Measurements from ENCODE around the gene HIGD2A.
"Not testable (repeated sequence)": the region's sequence is repeated elsewhere in the genome, so short reads cannot be mapped to it uniquely, and the experiment has no call there.

- TF ChIP-seq CTCF (IDR thresholded peaks at IDR 0.05; ENCODE audit: low read depth, low read length, missing input control); HNF4A (conservative IDR thresholded peaks at IDR 0.05); JUND (IDR thresholded peaks at IDR 0.05); EGR1 (IDR thresholded peaks at IDR 0.05; ENCODE audit: low read depth in 2 of 2); GABPA (IDR thresholded peaks at IDR 0.05 in 1 of 2, conservative IDR thresholded peaks at IDR 0.05 in 1 of 2); FOXA1 (IDR thresholded peaks at IDR 0.05): not testable (repeated sequence)
- TF ChIP-seq, protein P1, sequence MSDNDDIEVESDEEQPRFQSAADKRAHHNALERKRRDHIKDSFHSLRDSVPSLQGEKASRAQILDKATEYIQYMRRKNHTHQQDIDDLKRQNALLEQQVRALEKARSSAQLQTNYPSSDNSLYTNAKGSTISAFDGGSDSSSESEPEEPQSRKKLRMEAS (IDR thresholded peaks at IDR 0.05) = not testable (repeated sequence)
- TF ChIP-seq, protein P2, sequence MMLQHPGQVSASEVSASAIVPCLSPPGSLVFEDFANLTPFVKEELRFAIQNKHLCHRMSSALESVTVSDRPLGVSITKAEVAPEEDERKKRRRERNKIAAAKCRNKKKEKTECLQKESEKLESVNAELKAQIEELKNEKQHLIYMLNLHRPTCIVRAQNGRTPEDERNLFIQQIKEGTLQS (IDR thresholded peaks at IDR 0.05) = not testable (repeated sequence)
These were observed 19.7 kb downstream of the HIGD2A start for GRCh38 chr5:176408252-176408573.

All from liver (tissue), 3 donors.